NCI-H187 treated with DMSO at 0.1 percent for 48 hours (cell line): ENCODE data around the gene ALMS1.
"Not testable (repeated sequence)": the region's sequence is repeated elsewhere in the genome, so short reads cannot be mapped to it uniquely, and the experiment has no call there.

Experiments used
- DNase-seq: peaks from one replicate; lab custom pipeline; 2025; lab: John Stamatoyannopoulos, UW

ALMS1 gene

DNA sequence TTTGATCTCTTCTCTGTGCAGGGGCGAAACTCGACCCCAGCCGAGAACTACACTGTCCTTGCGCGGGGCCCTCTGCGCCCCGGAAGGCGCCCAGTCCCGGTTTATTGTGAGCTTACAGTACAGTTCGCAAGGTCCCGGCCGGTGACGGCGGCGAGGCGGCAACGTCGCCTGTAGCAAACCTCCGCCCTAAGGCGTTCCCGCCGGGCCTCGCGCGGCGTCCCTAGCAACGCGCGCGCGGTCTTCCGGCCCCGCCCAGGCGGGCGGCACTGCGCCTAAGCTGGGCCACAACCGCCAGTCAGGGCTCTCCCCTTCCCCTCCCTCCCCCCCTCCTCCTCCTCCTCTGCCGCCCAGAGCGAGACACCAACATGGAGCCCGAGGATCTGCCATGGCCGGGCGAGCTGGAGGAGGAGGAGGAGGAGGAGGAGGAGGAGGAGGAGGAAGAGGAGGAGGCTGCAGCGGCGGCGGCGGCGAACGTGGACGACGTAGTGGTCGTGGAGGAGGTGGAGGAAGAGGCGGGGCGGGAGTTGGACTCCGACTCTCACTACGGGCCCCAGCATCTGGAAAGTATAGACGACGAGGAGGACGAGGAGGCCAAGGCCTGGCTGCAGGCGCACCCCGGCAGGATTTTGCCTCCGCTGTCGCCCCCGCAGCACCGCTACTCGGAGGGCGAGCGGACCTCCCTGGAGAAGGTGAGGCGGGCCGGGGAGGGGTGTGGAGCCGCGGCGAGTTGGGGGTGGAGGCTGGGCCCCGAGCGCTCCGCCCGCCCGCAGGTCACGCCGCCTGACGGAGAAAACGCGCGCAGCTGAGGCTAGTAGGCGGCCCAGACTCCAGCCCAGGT is at the start of gene ALMS1:
ALMS1 (plus strand) TSS at position 333 of the 838 bp plus-strand sequence; CDS start at position 366, 33 bp downstream.
- peak; percentile 10 for DNase-seq

DNA sequence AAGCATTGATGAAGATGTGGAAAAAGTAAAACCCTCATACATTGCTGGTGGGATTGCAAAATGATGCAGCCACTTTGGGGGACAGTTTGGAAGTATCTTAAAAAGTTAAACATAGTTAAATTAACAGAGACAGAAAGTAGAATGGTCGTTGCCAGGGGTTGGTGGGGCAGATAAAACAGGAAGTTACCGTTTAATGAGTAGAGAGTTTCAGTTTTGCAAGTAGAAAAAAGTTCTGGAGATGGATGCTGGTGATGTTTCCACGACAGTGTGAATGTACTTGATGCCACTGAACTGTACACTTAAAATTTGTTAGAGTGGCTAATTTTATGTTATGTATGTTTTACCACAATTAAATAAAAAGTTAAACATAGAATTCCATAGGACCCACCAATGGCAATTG is 47.8 kb upstream of the ALMS1 start:
- DNase-seq, result no peak

- no peak for DNase-seq
Observed at GRCh38 chr2:73339201-73339600, 46.4 kb upstream of the ALMS1 start.

DNA sequence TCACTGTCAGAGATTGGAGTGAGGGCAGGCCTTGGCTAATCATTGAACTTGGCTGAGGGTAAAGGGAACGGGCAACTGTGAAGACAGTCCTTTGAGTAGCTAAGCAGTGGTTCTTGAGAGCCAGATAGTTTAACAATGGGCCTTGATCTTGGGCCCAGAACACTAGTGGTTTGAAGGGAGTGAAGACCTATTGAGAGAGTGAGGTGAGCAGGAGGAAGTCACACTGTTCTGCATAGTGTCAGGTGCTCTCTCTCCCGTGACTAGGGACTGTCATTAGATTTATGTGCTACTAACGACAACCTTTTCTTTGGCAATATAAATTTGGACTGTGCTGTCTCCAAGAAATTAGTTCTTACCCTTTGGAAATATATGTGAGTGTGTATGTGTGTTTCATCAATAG is 44.6 kb upstream of the ALMS1 start:
- no peak for DNase-seq

DNA sequence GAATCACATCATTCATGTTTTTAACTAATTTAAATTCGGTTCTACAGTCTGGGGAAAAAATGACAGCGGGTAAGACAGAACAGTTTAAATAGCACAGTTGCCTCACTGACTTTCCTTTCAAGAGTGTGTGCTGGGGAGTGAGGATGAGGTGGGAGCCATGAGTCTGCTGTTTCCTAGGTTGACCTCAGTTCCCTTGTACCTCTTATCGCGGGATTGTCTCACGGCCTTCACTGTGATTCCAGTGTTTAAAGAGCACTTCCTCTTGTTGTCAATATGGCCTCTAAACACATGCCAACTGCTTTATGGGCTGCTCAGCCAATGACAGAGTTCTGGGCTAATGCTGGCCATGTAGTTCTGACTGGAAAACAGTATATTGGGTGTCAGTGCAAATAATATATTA is 41.6 kb upstream of the ALMS1 start:
- no peak for DNase-seq

DNA sequence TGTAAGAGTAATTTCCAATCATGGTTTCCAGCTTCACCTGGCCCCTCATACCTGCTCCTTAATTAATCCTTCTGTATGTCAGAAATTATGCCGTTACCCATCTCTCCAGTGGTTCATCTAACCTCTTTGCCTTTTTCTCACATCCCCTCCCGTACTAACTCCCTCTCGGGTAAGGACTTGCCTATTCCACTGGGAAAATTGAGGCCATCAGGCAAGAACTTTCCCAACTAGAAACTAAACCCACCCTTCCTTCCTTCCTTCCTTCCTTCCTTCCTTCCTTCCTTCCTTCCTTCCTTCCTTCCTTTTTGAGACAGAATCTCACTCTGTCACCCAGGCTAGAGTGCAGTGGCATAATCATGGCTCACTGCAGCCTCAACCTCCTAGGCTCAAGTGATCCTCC is 40.9 kb upstream of the ALMS1 start:
- not testable (repeated sequence) for DNase-seq

DNA sequence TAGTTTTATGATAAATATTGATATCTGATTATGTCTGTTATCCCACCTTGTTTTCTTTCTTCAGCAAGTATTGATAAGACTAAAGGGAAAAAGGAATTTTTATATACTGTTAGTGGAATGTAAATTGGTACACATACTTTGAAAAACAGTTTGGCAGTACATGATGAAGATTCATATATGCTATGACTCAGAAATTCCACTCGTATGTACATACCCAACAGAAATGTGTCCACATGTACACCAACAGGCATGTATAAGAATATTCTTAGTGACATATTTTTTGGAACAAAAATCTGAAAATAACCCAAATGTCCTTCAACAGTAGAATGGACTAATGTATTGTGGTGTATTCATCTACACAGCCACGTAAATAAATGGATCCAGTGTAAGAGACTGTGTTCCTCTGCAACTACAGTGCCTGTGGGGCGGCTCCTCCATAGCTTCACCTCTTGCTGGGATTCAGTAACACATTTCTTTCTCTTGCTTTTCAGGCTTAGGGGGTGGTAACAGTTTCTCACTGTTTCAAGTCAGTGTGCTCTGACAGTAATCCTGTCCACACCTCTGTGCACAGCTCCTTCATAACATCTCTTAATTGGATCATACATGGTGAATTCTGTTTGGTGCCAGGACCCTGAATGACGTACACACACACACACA is 35.5 kb upstream of the ALMS1 start:
- no peak for DNase-seq

- no peak for DNase-seq
Observed at GRCh38 chr2:73356097-73356496, 29.5 kb upstream of the ALMS1 start.

DNA sequence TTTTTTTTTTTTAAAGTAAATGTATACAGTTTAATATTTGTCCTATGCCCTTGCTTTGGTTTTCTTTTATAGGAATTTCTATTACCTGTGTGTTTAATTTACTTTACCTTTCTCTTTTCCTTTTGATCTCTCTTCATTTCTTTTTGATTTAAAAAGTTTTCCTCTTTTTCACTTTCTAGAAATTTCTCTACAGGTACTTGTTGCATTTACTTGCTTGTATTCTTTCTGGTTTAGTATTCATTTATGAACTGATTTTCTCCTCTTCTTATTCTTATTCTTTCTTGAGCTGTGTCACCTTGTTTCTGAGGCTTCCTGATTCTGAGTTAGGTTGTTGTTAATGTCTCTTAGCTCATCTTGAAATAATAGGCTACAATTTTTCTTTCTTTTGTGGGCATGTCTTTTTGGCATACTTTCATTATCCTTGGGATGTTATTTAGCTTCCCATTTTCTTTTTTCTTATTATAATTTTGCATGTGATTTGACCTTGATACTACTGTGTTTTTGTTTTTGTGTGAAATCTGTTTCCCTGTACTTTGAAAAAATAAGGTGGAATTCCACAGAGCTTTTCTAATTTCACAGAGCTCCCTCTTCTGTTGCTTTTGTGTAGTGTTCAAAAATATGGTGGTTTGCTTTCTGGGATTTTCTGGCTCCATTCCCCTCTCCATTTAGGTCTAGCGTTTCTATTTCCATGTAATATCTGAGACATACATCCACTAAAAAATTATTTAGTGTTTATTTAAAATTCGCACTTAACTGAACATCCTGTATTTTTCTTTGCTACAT is 25.5 kb upstream of the ALMS1 start:
- no peak for DNase-seq

- DNase-seq, result no peak
Observed at GRCh38 chr2:73366060-73366459, 19.6 kb upstream of the ALMS1 start.

DNA sequence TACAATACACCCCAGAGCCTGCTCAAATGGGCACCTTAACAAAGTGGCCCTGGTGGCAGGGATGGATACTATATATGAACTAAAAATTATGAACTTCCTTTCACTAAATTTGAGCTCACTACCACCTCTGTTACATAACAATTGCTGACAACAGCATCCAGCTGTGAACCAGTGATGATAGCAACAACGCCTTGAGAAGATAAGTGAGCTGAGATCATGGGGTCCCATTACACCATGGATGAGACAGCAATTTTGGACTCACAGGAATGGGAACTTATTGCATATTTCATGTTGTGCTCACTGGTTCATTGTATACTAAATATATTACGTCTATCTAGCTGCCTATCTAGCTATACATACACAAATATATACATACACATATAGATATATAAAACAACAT is 16.9 kb upstream of the ALMS1 start:
- no peak for DNase-seq

- DNase-seq, result no peak
Observed at GRCh38 chr2:73370348-73370747, 15.3 kb upstream of the ALMS1 start.

- DNase-seq, result no peak
Observed at GRCh38 chr2:73373344-73373743, 12.3 kb upstream of the ALMS1 start.

GRCh38 chr2:73374269-73374668 is 11.4 kb upstream of the ALMS1 start:
- DNase-seq, result no peak

- no peak for DNase-seq
Observed at GRCh38 chr2:73376681-73377080, 9.0 kb upstream of the ALMS1 start.

DNA sequence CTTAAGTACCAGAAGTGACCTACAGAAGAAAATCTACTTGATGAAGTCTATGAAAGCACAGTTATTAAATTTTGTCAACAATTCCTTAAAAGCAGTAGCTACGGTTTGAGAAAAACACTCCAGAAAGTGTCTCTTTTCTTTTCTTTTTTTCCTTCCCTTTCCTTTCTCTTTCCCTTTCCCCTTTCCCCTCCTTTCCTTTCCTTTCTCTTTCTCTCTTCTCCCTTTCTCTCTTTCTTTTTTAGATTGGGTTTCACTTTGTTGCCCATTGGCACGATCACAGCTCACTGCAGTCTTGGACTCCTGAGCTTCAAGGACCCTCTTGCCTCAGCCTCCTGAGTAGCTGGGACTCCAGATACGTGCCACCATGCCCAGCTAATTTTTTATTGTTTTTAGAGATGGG is 2.6 kb upstream of the ALMS1 start:
- DNase-seq, result no peak

GRCh38 chr2:73385123-73385503 is 523 bp upstream of the ALMS1 start:
- no peak for DNase-seq

- DNase-seq, result no peak
Observed at GRCh38 chr2:73386342-73386868, 769 bp downstream of the ALMS1 start.

DNA sequence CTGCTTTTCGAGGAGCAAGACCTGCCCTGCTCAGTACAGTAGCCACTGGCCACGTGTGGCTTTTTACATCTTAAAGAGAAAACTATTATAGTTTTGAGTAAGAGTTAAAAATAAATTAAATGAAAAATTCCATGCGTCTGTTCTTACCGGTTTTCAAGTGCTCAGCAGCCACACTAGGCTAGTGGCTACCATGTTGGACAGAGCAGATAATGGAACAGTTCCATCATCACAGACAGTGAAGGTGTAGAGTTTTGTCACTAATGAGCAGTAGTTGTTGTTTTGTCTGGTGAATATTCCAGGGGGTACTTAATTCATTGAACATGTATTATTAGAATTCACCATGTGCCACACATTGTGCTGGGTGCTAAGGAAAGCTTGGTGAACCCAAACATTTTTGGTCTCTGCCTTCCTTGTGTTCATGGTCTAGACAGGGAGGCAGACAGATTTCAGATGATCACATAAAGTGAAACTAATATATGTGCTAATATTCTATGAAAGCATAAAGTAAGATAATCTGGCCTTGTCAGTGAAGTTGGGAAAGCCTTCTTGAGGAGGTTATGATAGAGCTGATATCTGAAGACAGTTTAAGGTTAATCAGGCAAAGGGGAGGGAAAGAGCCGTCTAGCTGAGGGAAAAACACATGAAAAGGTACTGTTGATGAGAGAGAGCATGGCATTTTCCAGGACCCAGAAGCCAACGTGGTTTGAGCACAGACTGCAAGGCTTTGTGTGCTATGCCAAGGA is 1.4 kb downstream of the ALMS1 start:
- DNase-seq, result no peak

DNA sequence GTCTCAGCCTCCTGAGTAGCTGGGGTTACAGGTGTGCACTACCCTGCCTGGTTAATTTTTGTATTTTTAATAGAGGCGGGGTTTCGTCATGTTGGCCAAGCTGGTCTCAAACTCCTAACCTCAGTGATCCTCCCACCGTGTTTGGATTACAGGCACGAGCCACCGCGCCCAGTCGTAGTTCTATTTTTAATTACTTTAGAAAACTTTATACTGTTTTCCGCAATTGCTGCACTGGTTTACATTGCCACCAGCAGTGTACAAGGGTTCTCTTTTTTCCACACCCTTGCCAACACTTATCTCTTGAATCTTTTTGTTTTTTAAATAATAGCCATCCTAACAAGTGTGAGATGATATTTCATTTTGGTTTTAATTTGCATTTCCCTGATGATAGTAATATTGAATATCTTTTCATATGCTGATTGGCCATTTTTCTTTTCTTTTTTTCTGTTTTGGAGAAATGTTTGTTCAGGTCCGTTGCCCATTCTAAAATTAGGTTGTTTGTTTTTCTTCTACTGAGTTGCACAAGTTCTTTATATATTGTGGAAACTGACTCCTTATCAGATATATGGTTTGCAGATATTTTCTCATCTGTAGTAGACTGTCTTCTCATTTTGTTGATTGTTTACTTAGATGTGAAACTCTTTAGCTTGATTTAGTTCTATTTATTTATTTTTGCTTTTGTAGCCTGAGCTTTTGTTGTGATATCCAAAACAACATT is 16.9 kb downstream of the ALMS1 start:
- no peak for DNase-seq

GRCh38 chr2:73403237-73403636 is 17.6 kb downstream of the ALMS1 start:
- no peak for DNase-seq
